HG02840 (cell line): ENCODE data around the gene CRYBA2.

ENCODE experiments used
- ATAC-seq: cut with Tn5 transposase; IDR thresholded peaks from one replicate; pipeline ENCODE4 v1.9.1; 2021; ENCODE audit warnings: mild to moderate bottlenecking, moderate library complexity, moderate number of reproducible peaks; ENCODE audit not compliant: unreplicated experiment, low FRiP score

Gene CRYBA2

DNA sequence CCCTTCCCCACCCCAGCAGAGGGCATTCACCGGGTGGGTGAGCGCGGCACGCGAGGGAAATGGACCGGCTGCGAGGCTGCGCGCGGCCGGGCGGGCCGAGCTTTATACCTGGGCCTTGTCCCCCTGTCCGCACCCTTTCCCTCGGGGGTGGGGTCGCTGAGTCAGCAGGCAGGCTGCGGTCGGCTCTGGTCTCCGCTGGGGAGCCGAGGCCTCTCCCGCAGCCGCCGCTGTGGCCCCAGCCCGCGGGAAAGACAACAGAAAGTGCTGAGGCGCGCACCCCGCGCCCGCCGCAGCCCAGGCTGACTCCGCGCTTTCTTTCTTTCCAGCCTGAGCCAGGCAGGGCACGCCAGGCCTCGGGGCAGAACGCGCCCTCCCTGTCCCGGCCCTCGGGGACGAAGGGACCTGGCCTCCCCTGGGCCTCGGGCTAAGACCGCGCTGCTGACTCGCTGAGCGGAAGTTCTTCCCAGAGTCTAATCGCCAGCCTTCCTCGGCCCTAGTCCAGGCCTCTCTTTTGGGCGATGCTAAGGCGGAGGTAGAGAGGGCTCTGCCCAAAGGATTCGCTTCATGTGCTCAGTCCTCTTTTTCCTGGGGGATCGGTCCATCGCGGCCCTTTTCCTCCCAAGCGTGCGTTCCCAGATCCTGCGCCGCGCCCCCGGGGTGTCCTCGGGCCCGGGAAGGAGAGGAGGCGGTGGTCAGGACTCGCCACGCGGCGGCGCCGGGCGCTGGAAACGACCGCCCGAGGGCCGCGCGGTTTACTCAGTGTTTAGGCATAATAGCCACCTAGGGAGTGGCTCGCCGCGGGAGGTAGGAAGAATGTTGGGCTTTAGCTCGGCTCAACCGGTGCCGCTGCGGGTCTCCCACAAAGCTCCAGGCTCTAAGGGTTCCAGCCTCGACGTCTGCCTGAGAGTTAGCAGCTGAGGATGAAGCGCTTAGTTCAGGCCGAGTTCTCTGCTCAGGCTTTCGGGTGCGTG is at the start of gene CRYBA2:
TSS of gene CRYBA2 (minus strand) at position 78 of the 971 bp plus-strand sequence. CDS start 246 bp downstream, outside the sequence.
- no peak for ATAC-seq

DNA sequence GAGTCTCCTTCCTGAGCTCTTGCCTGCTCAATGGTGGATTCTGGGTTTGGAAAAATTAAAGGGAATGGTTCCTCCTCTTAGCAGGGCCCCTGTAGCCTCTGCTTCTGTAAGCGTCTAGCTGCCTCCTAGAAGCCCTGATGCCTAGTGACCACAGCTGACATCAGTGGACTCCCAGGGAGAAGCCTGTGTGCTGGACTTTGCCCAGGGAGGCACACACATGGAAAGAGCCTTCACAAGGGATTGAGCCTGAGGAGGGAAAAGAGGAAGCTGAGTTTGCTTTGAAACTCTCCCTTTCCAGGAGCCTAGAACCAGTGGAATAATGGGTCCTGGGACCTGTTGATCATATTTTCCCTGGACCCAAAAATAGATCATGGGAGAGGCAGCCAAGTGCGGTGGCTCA is 49.5 kb upstream of the CRYBA2 start:
- ATAC-seq: no peak

DNA sequence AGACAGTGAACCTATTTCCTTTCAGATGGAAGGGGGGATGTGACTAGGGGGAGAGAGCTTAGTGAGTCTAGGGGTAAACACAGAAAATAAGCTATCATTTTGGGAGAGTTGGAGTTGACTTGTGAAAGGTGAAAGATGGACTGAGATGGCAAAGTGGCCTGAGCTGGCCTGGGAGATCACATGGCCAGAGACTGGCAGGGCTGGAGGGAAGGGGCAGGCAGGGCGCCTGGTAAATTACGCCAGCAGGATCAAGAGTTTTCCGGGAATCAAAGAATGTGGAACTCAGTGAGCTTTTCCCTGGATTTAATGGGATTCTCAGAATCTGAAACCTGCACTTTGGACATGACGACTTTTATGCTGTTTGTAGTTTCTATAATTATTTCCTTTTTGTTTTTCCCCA is 48.9 kb upstream of the CRYBA2 start:
- ATAC-seq: no peak

GRCh38 chr2:219041252-219041651 is 48.0 kb upstream of the CRYBA2 start, which contains the start of gene CFAP65:
CFAP65 (minus strand) TSS chr2:219041516; CDS start chr2:219039048, 2,468 bp downstream.
- no peak for ATAC-seq

DNA sequence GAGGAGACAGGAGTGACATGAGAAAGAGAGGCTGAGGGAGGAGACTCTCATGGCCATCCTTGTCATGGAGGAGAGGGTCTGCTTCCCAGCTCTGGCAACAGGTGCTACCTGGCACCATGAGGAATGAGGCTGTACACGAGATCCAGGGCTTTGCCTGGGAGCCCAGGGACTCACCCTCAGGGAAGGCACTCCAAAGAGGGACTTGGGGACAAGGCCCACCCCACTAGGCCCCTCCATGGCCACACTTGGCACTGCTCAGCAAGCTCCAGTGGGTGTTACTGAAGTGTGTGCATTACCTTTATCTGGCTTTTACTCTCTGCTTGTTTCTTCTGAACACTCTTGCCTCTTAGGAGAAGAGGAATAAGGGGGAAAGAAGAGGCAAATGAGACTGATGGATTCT is 45.4 kb upstream of the CRYBA2 start:
- ATAC-seq: no peak

- no peak for ATAC-seq
Measured at GRCh38 chr2:219037783-219038499, 44.7 kb upstream of the CRYBA2 start.

DNA sequence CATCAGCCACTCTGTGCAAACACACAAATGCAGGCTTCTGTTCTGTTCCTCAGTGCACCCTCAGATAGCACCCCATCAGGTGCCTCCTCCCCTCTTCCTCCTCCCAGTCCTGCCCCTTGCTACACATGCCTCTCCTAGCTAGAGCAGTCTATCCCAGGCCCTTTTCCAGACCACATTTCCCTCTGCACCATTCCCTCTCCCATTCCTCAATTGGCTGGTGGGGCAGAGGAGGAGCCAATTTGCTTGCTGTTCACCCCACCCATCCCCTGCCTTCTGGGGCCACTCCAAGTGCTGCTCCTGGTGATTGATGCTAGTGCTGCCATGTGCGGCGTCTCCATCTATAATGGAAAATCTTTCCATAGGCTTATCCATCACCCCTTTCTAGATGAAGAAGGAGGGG is 42.7 kb upstream of the CRYBA2 start:
- no peak for ATAC-seq

GRCh38 chr2:219034823-219035222 is 41.6 kb upstream of the CRYBA2 start:
- ATAC-seq: no peak

DNA sequence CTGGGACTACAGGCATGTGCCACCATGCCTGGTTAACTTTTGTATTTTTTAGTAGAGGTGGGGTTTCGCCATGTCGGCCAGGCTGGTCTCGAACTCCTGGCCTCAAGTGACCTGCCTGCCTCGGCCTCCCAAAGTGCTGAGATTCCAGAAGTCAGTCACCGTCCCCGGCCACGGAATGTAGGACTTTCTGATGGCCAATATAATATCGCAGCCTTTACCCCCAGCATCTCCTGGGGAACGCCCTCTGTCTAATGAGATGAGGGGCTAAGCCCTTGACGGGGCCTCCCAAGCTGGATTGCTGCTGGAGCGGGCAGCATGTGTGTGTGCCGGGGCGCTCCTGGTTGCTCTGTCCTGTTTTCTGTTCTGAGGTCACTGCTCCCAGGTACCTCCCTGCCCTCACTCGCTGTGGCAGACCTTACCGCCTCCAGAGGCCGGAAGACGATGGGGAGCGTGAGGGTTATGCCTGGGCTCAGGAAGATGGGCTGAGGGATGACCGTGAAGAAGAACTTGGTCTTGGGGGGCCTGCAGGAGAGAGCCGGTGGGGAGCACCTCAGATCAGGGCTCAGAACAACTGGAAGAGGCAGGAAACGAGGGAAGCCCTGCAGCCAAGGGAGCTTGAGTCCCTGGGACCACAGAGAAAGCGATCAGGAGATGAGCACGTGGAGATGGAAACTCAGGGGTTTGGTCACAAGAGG is 39.0 kb upstream of the CRYBA2 start:
- ATAC-seq: no peak

GRCh38 chr2:219031005-219031738 is 38.0 kb upstream of the CRYBA2 start:
- no peak for ATAC-seq

DNA sequence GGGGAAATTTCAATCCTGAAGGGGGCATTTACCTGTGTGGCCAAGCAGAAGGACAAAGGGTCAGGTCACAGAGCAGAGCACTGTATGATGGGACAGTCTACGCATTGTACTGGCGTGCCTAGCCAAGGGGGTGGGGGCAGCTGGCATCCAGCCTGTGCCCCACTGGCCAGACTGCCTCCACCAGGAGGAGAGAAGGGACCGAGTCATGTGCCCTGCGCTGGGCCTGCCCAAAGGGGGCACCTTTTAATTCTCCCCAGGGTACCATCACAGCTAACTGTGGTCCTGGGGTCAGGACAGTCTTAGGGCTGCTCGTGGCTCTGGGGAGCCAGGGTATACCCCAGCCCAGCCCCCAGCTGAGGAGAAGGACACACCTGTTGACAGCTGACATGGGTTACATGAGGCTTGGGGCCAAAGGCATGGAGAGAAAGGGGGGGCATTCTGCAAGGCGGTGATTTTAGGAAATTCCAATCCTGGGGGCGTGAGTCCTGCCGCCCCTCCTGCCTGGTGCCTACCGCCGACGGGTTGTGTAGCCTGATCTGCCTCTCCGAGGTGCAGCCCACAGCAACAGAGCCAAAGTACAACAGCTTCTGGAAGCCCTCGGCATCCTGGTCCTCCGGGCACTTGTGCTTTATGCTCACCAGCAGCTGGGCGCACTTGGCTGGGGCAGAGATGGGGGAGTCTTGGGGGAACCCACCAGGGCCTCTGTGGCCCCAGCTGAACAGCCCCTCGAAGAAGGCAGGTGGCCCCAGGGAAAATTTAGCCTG is 37.1 kb upstream of the CRYBA2 start:
- no peak for ATAC-seq

DNA sequence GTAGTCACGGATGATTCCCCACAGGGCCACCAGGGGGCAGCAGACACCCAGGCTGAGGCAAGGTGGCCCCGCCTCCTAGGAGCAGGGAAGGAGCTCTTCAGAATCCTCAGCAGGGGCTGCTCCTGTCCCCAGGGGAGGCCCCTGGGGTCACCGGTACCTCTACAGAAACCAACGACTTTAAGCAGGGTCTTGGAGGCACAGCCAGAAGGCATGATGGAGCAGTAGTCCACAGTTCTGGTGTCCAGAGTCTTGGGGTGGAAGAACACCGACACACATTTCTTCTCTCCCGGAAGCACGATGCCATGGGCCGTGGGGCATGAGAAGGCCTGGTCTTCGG is 36.6 kb upstream of the CRYBA2 start:
- no peak for ATAC-seq

DNA sequence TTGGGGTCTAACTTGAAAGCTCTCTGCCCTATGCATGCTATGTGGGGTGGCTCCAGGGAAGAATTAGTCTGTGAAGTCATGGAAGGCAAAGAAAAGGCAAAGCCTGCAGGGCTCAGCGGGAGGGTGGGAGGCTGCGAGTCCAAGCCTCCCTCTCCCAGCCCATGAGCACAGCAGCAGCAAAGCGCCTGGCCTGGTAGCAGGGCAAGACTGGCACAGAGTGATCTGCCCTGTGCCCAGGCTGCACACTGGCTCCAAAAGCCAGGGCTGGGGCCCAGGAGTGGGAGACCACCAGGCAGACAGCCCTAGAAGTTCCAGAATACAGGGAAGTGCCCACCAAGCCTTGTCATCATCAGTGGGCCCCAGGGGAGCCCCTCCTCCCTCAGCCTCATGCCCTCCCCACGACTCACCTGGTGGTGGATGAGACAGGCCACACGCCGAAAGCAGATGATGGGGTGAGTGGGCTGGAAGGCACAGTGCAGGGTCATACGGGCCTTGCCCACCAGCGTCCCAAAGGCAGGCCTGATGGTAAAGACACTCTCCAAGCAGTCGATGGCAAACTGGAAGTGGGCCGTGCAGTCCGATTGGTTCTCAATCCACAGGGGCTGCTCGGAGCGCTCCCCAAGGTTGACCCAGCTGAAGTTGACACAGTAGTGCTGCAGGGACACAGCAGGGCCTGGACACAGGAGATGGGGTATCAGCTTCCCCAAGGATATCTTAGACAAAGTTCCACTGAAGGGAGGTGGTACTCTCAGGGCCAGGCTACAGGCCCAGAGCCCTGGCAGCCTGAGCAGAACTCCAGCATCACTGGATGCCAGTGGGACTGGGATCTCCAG is 36.0 kb upstream of the CRYBA2 start:
- no peak for ATAC-seq

GRCh38 chr2:219028141-219028540 is 34.9 kb upstream of the CRYBA2 start:
- no peak for ATAC-seq

DNA sequence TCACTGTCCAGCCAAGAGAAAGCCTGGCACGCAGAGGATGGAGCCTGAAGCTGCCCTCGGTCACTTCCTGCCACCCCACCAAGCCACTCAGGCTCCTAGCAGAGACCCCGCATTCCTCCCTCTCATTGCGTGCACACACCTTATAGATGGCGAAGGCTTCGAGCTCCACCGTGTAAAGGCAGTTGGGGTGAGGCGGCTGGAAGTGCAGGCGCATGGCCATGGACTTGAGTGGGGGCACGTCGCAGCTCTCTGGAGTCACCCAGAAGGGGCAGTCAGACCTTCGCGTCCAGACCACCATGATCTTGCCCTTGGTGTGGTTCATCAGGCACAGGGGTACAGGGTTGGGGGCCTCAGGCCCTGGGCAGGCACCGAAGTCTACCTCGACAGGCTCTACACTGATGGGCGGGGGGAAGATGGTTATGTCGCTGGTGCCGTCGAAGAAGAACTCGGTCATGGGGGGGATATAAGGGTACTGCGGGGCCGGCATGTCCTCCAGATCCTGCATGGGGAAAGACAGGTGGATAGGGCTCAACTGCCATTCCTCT is 34.4 kb upstream of the CRYBA2 start:
- no peak for ATAC-seq

DNA sequence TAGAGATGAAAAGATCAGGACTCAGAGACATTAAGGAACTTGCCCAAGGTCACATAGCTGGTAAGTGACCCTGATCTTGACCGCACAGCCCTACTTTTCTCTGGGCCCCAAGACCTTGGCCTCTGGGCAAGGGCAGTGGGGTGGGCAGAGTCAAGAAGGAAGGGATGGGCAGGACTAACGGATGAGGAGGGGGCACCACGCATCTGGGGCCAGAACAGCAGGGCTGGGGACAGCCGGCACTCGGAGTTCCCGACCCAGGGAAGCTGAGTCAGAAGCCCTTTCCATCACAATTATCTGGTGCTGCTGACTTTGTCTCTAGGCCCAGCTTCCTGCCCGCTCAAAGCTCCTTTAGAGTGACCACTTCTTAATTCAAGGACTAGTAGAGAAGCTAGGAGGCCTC is 33.7 kb upstream of the CRYBA2 start:
- no peak for ATAC-seq

GRCh38 chr2:219025637-219026585 is 32.7 kb upstream of the CRYBA2 start:
- ATAC-seq: no peak
